ENCODE measurements around the gene MARCKS. TPM values are rescaled to one million over a fixed set of nuclear protein-coding genes. Genes with fewer than 3 reads are reported as not detected.
"Not testable (repeated sequence)": the region's sequence is repeated elsewhere in the genome, so short reads cannot be mapped to it uniquely, and the experiment has no call there.

The MARCKS gene
- total RNA-seq, 1 experiment from 2014 or later: 184 TPM

DNA sequence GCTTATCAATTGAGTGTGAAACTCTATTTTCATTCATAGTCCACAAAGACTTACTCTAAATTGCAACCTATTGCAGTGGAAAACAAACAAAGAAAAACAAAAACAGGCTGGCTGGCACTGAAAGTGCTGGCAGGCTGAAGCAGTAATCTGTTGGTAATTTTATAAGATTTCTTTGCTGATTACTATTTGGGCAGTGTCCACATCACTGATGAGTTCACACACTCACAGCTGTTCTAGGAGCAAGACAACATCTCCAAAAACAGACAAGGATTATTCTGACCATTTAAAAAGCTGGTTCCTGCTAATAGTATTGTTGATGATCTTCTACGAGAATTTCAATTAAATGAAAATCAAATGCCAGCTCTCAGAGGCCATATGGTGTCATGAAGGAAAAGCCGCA, 26.9 kb downstream of the MARCKS start:
- DNase-seq (ENCODE audit: low read depth): no peak

DNA sequence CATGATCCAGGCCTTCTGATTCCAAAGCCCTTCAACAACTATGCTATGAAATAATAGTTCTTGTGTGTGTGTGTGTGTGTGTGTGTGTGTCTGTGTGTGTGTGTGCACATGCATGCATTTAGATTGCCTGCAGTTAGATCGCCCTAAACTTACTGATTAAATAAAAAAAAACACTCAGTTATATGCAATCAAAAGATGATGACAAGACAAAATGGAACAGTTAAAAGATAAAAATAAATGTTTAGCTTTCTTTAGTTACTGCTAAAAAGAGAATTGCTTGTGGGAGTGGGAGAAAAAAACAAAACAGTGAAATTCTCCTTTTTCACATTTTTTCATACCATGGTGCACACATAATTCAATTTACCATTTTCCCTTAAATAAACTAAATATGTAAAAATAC, 29.4 kb downstream of the MARCKS start:
- DNase-seq (ENCODE audit: low read depth): no peak

DNA sequence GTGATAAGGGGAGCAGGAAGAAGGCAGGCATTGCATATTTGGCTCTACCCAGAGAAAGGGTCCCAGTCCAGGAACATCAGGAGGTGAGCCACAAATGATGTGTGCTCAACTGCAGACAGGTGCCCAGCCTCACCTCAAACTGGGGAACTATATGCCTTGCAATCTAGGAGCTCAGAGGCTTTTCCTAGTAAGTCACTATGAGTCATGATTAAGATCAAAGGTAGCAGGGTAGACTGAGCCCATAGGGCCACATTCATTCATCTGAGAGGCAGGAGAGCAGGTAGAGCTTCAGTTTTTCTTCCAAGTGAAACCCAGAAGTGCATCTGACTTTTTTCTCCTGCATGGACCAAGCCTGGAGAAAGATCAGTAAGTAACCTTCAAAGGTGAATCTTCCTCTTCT, 31.3 kb downstream of the MARCKS start:
- no peak for DNase-seq (ENCODE audit: low read depth)

DNA sequence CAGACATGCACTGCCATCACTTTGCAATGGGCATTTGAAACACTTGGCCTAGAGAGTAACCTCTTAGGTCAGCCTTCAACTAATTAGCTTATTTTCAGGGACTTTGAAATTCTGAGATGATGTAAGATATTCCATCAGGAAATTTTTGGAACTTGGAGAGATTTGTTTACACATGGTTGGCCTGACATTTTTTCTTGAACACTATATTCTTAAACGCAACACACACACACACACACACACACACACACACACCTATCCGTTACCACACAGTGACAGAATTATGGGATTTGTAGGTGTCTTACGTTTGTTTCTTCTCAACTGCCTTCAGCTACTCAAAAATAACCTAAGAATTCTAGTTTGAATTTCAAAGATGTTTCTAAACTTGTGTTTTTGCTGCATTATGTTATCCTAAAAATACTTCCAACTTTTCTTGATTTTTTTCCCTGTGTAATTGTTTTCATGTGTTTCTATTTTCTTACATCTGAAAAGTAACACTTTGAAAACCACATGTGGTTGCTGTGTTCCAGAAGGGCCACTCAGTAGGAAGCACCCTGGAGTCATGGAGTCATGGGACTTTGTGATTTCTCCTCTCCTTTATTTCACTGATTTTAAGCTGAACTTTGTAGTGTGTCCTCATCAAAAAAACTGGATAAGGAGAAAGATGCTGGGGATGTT, 31.9 kb downstream of the MARCKS start:
- DNase-seq (ENCODE audit: low read depth): no peak

DNA sequence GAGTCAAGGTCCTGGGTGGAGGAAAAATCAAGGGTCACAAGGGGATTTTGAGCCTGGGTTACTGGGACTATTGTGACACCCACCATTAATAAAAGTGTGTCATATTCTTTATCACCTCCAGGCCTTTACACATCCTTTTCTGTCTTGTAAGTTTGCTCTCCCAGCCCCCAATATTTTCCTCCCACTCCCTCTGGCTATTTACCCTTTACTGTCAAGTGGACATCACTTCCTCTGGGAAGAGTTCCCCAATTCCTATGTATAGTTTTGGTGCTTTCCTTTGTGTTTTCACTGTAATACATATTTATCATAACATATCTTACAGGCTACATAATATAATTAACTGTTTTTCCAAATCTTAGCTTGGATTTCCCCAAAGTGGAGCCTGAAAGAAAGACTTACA, 36.3 kb downstream of the MARCKS start:
- no peak for DNase-seq (ENCODE audit: low read depth)

DNA sequence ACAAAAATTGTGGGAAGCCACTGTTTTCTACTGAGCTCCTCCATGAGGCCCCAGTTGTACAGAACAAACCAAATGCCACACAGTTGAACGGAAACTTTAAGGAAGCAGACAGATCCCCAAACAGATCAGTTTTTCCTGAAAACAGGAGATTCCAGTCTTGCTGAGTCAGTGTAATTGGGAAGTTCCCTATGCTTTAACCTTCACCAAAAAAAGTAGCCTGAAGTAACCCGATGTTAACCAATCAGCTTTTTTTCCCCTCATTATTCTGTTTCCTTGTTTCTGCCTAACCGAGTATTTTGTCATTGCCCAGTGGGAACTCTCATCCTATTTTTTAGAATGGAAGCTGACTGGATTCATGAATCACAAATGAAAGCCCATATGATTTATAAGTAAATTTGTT, 36.7 kb downstream of the MARCKS start:
- DNase-seq (ENCODE audit: low read depth): peak; percentile 16

DNA sequence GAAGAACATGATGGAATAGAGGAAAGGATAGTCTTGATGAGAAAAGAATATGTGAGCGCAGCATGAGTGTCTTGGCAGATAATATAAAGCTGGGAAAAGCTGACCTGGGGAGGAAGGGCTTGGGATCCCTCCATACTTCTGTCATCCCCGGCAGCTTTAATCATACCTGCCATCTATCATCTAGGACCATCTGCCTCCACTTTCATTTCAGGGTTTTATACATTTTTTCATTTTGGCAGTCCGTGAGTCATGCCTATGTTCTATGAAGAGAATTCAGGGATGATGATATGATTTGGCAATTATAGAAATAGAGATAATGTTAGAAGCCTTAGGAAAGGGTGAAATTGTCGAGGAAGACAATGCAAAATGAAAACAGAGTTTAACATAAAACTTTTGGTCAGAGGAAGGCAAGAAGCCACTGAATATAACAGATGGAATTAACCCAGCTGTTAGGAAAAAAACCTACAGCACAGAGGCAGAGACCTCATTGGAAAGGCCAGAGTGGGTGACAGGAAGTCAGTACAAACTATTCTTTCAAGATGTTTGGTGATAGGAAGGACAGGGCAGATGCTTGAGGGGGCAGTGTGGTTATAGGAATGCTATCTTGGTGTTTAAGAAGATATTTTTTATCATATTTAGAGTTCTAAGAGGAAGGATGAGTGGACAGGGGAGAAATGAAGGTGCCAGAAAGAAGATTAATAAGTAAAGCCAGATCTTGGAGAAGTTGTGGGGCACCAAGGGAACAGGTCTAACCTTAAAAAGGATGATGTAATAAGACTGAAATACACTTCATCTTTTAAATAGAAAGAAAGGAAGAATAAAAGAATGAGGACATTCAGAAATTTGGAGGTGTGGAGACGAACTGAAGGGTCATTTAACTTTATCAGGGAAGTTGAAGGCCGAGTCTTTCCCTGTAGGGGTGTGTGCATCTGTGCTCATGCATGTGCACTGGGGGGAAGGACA, 37.8 kb downstream of the MARCKS start:
- DNase-seq (ENCODE audit: low read depth): no peak

DNA sequence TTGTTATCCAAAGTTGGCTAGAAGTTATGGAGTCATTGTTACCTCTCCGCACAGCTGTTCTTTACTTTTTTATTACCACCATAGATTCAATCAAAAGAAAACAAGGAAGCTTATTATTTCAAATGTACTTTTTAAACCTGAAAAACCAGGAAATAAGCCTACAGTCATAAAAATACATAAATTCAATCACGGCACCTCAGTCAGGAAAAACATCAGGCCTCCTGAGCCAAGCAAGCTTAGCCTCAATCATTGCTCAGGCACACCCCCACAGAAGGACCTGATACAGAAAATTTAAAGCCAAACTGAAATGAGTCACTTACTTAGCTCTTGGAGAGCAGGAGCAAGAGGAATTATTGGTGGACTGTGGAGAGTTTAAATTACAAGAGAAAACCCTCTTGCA, 44.3 kb downstream of the MARCKS start:
- no peak for DNase-seq (ENCODE audit: low read depth)

DNA sequence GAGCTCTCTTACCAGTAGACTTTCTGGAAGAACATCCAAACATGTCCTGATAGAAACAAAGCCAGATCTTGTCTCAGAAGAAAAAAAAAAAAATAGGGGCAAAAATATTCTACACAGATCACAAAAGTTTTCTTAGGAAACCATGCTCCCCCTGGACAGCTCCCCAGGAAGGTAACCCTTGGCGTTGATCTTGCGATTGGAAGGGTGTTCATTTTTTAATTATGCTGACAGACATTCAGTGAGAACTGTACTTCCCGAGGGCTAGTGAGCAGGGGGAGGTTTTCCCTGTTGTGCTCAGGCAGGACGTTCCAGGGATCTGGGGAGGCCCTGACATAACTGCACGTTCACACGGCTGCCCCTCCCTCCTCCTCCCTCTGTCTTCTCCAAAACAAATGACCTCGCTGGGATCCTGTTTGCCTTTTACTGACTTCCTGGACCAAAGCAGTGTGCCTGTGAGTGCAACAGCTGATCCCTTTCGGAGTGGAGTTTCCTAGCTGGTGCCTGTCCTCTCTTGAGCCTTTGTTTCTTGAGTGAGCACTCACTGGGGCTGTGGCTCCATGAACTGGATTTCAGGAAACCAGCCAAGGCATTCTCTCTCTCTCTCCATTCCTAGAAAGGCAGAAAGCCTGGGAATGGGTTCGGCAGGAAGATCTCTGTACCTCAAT, 46.7 kb downstream of the MARCKS start:
- peak; percentile 48 for DNase-seq (ENCODE audit: low read depth)

DNA sequence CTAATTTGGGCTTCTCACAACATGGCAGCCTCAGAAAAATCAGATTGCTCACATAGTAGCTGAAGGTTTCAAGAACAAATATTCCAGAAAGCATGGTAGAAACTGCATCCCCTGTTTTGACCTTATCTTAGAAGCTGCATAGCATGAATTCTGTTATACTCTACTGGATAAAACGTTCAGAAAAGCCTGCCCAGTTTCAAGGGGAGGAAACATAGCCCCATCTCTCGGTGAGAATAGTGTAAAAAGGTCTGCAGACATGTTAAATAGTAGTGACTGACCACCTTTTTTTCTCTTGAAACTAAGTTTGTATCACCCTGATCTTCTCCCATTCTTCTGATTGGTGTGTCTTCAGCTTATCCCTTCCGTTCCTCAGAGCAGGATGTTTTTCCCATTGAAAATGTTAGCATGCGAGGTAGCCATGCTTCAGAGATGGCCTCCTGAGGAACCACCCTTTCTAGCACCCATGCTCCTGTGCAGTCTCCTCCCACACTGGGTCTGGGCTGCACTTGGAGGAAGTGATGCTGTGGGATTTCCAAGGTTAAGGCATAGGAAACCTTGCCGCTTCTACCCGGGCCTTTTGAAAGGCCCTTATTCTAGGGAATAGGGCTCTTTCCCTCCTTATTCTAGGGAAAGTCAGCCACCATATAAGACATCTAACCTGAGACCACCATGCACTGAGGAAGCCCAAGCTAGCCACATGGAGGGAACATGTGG, 50.1 kb downstream of the MARCKS start:
- no peak for DNase-seq (ENCODE audit: low read depth)

DNA sequence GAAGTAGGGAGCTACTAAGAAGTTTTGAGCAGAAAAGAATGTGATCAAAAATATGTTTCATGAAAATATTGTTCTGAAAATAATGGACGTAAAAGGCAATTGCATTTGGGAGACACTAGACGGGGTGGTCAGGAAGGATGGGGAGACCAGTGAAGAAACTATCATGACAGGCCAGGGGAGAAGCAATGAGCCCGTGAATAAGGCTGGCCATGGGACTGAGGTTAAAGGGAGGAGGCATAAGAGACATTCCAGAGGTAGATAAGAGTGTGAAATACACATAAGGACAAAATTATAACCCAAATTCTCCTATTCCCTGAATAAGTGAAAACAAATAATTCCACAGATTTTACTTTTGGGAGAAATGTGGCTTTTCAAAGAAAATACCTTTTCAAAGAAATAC, 51.7 kb downstream of the MARCKS start:
- no peak for DNase-seq (ENCODE audit: low read depth)

DNA sequence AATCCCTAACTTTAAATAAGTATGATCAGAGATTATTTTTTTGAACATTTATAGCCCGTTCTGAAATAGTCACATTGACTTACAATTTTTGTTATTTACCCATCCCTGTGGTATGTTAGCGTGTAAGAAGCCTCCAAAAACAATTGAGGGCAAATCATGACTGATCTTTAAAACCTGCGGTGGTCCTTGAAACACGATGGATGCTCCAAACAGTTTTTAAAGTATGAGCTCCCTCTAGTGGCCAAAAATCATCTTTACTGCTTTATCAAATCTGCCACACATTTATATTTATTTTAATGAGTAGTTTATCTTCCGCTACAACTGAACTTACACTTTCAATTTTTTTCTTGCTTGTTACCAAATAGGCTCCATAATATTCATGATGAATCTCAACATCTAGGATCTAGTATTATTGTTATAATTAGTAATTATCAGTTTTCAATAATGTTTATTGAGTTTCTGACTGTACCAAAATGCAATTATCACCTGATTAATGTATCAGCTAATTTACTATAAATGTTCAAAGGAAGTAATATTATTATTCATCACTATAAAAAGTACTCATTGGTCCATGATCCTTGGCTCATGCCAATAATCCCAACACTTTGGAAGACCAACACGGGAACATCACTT, 52.2 kb downstream of the MARCKS start:
- DNase-seq (ENCODE audit: low read depth): peak; percentile 70

DNA sequence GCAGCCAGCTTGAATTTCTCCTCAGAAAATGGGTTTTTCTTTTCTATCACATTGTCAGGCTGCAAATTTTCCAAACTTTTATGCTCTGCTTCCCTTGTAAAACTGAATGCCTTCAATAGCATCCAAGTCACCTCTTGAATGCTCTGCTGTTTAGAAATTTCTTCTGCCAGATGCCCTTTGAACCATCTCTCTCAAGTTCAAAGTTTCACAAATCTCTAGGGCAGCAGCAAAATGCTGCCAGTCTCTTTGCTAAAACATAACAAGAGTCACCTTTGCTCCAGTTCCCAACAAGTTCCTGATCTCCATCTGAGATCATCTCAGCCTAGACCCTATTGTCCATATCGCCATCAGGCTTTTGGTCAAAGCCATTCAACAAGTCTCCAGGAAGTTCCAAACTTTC, 53.1 kb downstream of the MARCKS start:
- DNase-seq (ENCODE audit: low read depth): not testable (repeated sequence)

Other genes starting within 250 kb of the MARCKS start
- 82.7 and 173 TPM in 2 replicates for gene HDAC2, start 113.8 kb downstream of the MARCKS start, total RNA-seq (2014; rRNA removed; shearing (Covaris generic))

Measured in M059J (cell line).